NCI-H526 (cell line): ENCODE data around the gene LLGL1.

Experiments used
- DNase-seq, 2 experiments: peaks; one replicate each; lab custom pipeline; 2025; lab: John Stamatoyannopoulos, UW

Gene LLGL1

GRCh38 chr17:18253187-18253884 is 27.9 kb downstream of the LLGL1 start:
- no peak for DNase-seq

DNA sequence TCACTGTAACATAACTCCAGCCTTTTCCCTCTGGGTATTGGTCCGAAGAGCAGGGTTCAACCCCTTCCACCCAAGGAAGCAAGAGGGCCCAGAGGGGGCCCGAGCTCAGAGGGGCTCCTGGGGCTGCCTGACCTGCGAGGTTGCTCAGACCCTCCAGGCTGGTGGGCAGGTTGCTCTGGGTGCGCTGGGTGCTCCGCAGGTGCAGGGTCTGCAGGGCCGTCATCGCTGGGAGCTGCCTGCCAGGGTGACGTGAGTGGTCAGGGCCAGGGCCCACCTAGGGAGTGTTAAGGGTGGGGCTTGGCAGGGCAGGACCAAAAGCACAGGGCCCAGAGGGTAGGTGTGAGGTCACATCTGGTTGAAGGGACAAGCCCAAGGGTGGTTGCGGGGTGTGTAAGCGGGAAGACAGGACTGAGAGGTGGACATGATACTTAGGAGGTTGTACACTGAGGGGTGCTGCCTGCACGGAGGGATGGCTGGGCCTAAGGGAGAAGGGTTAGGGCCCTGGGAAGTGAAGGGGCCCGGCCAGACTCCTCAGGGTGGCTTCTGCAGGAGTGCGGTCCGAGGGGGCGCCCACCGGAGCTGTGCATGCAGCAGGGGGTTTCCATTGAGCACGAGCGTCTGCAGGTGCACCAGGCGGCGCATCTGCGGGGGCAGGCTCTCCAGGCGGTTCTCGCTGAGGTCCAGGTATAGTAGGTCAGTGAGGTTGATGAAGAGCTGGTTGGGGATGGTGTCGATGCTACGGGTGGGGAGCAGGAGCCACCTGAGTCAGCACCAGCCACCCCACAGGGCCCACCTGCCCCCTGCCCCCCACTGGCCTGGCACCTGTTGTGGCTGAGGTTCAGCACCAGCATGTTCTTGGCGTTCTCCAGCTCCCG is 28.7 kb downstream of the LLGL1 start:
- DNase-seq: no peak

DNA sequence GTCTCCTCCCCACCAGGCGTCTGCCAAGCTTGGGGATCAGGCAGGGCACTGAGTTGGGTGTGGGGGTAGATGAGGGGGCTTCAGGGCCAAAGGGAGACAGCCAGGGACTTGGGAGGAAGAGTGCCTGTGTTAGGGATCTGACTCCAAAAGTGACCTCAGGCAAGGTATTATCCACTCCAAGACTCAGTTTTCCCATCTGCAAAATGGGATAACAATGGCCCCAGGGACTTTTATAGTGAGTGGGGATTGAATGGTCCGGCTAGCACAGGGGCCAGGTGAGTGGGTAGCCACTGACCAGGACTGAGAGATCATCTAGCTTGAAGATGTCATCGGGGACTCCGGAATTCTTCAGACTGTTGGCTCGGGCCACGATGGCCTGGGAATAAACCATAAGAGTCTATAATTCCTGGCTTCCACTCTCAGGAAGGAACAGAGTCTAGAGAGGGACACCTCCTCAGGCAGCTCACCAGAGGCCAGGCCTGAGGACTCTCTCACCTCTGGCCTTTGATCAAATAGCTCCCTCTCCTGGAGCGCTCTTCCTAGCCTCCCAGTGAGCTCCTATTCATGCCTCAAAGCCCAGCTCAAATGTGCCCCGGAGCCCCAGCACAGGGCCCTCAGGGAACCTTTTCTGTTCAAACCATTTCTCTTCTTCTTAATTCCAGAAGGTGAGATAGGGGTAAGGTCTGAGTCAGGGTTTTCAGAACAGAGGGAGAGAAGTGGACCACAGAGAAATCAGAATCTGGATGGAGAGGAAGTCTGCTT is 29.6 kb downstream of the LLGL1 start:
- DNase-seq: no peak

DNA sequence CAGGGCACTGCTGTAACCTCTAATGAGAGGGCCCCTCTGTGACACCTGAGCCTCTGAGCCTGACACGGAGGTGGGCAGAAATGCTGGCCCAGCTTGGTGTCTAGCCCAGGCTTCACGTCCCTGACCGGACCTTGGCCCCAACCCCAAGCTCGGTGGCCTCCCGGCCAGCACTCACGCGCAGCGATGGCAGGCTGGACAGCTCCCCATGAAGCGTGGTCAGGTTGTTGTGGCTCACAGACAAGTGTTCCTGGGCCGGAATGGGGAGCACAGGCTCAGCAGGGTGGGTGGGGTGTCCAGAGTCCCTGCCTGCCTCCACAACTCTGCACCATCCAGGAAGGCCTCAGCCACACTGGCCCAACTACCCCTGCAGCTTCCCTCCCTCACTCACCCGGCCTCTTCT is 30.9 kb downstream of the LLGL1 start:
- no peak for DNase-seq

GRCh38 chr17:18256776-18257175 is 31.3 kb downstream of the LLGL1 start:
- no peak for DNase-seq

DNA sequence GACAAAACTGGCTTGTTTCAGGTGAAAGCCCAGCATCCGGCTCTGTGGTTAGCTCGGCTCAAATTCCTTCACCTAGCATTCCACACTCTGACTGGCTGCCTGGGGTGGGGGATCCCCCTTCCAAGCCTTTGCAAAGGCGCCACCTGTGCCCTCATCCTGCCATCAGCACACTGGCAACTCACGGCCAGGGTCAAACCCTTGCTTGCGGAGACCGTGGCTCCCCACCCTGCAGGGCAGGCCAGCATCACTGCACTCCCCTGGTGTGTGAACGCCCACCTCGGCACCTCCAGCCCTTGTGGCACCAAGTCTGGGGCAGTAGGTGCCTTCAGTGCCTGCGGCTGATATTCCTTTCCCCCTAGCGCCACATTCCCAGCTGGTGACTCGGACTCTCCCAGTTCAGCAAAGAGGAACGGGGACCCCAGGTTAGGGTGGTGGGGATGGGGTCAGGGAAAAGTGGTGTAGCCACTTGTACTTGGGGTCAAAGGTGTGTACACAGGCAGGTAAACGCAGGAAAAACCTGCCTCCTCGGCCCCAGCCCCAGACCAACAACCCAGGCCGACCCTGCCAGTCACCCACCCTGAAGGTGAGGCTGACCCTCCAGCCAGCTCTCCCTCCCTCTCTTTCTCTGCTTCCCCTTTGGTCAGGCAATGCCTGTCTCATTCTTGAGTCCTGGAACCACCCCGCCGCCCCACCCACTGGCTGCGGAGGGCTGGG is 32.0 kb downstream of the LLGL1 start:
- no peak for DNase-seq

GRCh38 chr17:18257982-18258355 is 32.5 kb downstream of the LLGL1 start:
- peak in 1 of 2 experiments; percentile 59 for DNase-seq

- peak in 1 of 2 experiments; percentile 58 for DNase-seq
Observed at GRCh38 chr17:18258356-18259038, 33.1 kb downstream of the LLGL1 start, which contains the start of gene FLII. TSS of gene FLII (minus strand) at chr17:18258738. CDS start at chr17:18258690, 48 bp downstream.

GRCh38 chr17:18259621-18260331 is 34.3 kb downstream of the LLGL1 start:
- DNase-seq: no peak

DNA sequence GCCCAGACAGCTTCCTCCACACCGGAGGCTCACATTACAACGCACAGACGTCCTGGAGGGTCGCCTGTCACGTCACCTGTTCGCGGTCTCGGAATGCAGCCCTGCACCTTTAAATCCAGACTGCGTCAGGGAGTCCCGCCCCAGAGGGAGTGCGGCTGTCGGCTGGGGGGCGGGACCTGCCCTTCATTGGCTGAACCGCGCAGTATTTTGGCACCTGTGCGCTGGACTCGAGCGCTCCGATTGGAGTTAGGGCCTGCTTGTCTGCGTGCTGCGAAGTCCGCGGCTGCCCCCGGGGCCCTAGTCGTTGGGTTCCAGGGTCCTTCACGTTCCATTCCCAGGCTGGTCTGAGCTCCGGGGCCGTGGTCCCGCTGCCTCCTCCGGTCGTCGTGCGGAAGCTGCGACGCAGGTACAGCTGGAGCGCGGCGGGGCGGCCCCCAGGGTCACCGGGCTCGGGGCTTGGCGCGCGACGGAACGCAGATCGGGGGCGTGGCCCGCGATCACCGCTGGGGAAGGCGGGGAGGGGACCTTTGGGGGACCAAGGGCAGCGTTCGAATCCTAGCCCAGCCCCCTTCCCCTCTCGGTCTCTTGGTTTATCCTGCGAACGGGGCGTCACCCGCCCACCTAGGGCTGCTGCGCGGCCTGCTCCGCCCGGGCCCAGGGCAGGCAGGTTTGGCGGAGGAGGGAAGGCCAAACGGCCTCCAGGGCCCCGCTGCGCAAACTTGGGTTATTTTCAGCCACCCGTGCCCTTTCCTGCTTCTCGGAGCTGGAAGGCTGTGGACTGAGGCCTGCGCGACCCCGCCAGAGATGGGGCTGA is 35.1 kb downstream of the LLGL1 start, which contains the start of gene MIEF2:
TSS of gene MIEF2 (plus strand) at position 331 of the 814 bp plus-strand sequence. CDS start 2,059 bp downstream, outside the sequence.
- peak; percentile 80 to 95 for DNase-seq

GRCh38 chr17:18261146-18261515 is 35.7 kb downstream of the LLGL1 start:
- peak in 1 of 2 experiments; percentile 29 for DNase-seq

DNA sequence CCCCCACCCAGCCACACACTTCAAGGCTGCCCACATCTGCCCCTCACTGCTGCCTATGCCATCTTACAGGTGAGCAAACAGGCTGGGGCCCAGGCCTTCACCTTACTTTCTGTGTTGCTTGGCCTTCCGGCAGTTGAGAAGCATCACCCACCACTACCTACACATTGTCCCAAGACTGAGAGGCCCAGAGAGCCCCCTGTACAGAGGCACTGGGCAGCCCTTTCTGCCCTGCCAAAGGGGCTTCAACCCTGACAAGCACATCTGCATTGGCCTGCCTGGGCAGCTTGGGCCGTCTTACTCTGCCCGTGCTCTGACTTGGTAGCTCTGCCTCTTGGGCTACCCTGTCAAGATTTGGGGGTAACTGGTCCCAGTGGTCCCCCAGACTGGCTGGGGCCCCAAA is 36.2 kb downstream of the LLGL1 start:
- DNase-seq: no peak

DNA sequence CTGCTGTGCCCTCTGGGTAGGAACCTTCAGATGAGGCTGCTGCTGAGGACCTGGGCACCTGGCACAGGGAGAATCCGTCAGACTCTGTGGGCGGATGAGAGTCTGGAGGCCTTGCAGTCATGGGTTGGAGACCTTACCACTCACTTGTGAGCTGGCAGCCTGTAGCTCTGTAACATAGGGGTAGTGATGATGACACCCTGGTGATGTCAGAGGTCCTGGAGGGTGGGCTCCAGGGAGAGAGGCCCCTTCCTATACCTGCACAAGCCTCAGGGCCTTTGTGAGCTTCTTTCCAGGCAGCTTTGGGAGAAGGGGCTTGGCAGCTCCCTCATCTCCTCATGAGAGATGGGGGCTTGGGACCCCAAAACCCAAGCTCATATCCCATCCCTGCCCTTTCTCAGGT is 36.7 kb downstream of the LLGL1 start:
- no peak for DNase-seq

DNA sequence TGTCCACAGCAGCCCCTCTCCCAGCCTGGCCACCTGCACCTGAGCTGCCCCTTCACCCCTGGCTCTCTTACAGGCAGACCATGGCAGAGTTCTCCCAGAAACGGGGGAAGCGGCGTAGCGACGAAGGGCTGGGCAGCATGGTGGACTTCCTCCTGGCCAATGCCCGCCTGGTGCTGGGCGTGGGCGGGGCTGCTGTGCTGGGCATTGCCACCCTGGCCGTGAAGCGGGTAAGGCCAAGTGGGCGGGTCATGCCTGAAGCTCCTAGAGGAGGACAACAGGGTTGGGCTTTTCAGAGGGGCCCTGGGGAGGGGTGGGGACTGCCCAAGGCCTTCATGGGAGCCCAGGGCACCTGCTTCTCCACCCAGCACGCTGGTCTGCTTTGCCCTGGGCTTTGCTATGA is 37.2 kb downstream of the LLGL1 start:
- no peak for DNase-seq

- no peak for DNase-seq
Observed at GRCh38 chr17:18263885-18264682, 38.6 kb downstream of the LLGL1 start.

DNA sequence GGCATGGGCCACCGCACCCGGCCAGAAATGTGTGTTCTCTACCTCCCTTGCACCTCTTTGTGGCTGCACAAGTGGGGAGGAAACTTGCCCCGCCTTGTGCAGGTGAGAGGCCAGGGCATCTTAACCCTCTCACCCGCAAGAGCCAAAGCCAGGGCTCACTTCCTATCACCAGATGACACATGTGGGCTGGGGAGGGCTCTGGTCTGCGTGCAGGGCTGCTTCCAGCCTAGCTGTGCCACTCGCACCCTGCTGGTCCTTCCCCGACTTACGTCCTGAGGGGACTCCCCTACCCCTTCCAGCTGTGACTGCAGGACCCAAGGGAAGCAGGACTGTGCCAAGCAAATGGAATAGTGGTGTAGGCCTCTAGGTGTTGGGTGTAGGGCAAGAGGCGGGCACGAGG is 41.9 kb downstream of the LLGL1 start:
- no peak for DNase-seq

- DNase-seq: no peak
Observed at GRCh38 chr17:18267927-18268711, 42.7 kb downstream of the LLGL1 start.
